K562 (cell line): ENCODE measurements around the gene GRIK1. TPM values are rescaled to one million over a fixed set of nuclear protein-coding genes. Genes with fewer than 3 reads are reported as not detected.

Experiments used
- BCOR ChIP-seq: fragments of 450-650 bp; IDR thresholded peaks from 2 replicates; pipeline ENCODE4 v1.6.1; 2016
- CHCHD3 ChIP-seq: fragments of 250-450 bp; sonication (Bioruptor Pico); IDR thresholded peaks from 2 replicates; pipeline ENCODE4 v2.1.2; 2022; ENCODE audit warnings: mild to moderate bottlenecking
- CHD4 ChIP-seq: fragments of 200-600 bp; sonication (generic); IDR thresholded peaks from 3 replicates; pipeline ENCODE4 v1.6.1; 2012; ENCODE audit warnings: low read depth, mild to moderate bottlenecking, mixed read lengths, low read length, inconsistent platforms; ENCODE audit not compliant: insufficient read depth, insufficient replicate concordance, poor library complexity, severe bottlenecking
- CREB5 ChIP-seq: fragments of 250-450 bp; sonication (Bioruptor Pico); IDR thresholded peaks from 2 replicates; pipeline ENCODE4 v1.5.0; 2020; ENCODE audit warnings: mild to moderate bottlenecking
- CXXC5 ChIP-seq: fragments of 250-450 bp; sonication (Bioruptor Pico); IDR thresholded peaks from 2 replicates; pipeline ENCODE4 v1.8.0; 2022; ENCODE audit warnings: inconsistent platforms, mild to moderate bottlenecking, moderate library complexity
- GATA2 ChIP-seq: sonication (generic); formaldehyde crosslinking; IDR thresholded peaks from 2 replicates; pipeline ENCODE4 v1.4.0; 2020; ENCODE audit warnings: mild to moderate bottlenecking, missing genetic modification reagents
- GTF2A2 ChIP-seq: IDR thresholded peaks from 2 replicates; pipeline ENCODE4 v1.6.1; 2016; ENCODE audit warnings: mild to moderate bottlenecking, missing genetic modification characterization, missing compliant biosample characterization
- HNRNPLL ChIP-seq: fragments of 200-400 bp; formaldehyde crosslinking; IDR thresholded peaks from 2 replicates; pipeline ENCODE4 v1.6.1; 2017; ENCODE audit warnings: low read length, low read depth, mild to moderate bottlenecking; ENCODE audit not compliant: poor library complexity, severe bottlenecking
- ILK ChIP-seq: fragments of 450-650 bp; IDR thresholded peaks from 2 replicates; pipeline ENCODE4 v1.6.1; 2016; ENCODE audit warnings: missing genetic modification characterization, low read depth, mild to moderate bottlenecking, missing compliant biosample characterization, moderate library complexity, borderline replicate concordance
- NBN ChIP-seq: fragments of 450-650 bp; IDR thresholded peaks from 2 replicates; pipeline ENCODE4 v1.6.1; 2016; ENCODE audit warnings: low read depth, mild to moderate bottlenecking
- NR2F6 ChIP-seq: fragments of 450-650 bp; formaldehyde crosslinking; IDR thresholded peaks from 2 replicates; pipeline ENCODE4 v1.4.0; 2020; ENCODE audit warnings: mild to moderate bottlenecking
- NR4A1 ChIP-seq, 2 experiments: fragments of 250-450 bp in 1 of 2; fragments of 450-650 bp in 1 of 2; sonication (Bioruptor Pico) in 1 of 2; IDR thresholded peaks; 2 replicates each; pipeline versions ENCODE4 v1.4.0 to v1.6.1; 2016 to 2020; ENCODE audit warnings: mild to moderate bottlenecking in 2 of 2, missing compliant biosample characterization in 1 of 2, missing genetic modification characterization in 1 of 2, moderate library complexity in 1 of 2
- POLR2AphosphoS5 ChIP-seq: IDR thresholded peaks from 2 replicates; pipeline ENCODE4 v1.6.1; 2011; ENCODE audit warnings: mild to moderate bottlenecking, low read depth, low read length, moderate library complexity; ENCODE audit not compliant: control insufficient read depth, insufficient read depth
- POLR2H ChIP-seq: IDR thresholded peaks from 2 replicates; pipeline ENCODE4 v1.6.1; 2016; ENCODE audit warnings: missing genetic modification characterization, low read depth, mild to moderate bottlenecking, control low read depth, missing compliant biosample characterization, moderate library complexity
- RCOR1 ChIP-seq, 2 experiments: IDR thresholded peaks; 2 replicates each; pipeline ENCODE4 v1.6.1; 2012; ENCODE audit warnings: low read depth in 2 of 2, low read length in 2 of 2, borderline replicate concordance in 1 of 2, improper control_type of control experiment in 1 of 2
- RFX1 ChIP-seq: fragments of 450-650 bp; IDR thresholded peaks from 2 replicates; pipeline ENCODE4 v1.6.1; 2016; ENCODE audit warnings: mild to moderate bottlenecking, moderate library complexity
- RFX5 ChIP-seq: IDR thresholded peaks from 2 replicates; pipeline ENCODE4 v1.6.1; 2011; ENCODE audit warnings: low read depth, mild to moderate bottlenecking, improper control_type of control experiment, low read length
- TSHZ1 ChIP-seq: fragments of 250-450 bp; sonication (Bioruptor Pico); IDR thresholded peaks from 2 replicates; pipeline ENCODE4 v1.4.0; 2020; ENCODE audit warnings: mild to moderate bottlenecking, moderate library complexity
- ZNF274 ChIP-seq: IDR thresholded peaks from 2 replicates; pipeline ENCODE4 v1.6.1; 2011; ENCODE audit warnings: low read depth, mild to moderate bottlenecking, low read length, moderate library complexity, borderline replicate concordance
- ZNF561 ChIP-seq: fragments of 450-650 bp; formaldehyde crosslinking; conservative IDR thresholded peaks from 2 replicates; pipeline ENCODE4 v1.4.0; 2020; ENCODE audit warnings: mild to moderate bottlenecking, moderate library complexity
- ZNF717 ChIP-seq: fragments of 250-450 bp; sonication (Bioruptor Pico); IDR thresholded peaks from 2 replicates; pipeline ENCODE4 v1.5.0; 2021
- polyA plus RNA-seq, 8 experiments: library from polyadenylated mRNA; depleted of rRNA in 4 of 8; stranded (reverse) in 5 of 8; unstranded in 3 of 8; fragments of >200 nt; fragmentation: Nextera tagmentation in 2 of 8; fragmentation: Illumina TruSeq in 1 of 8; extraction: Ambion mirVana in 2 of 8; extraction: Trizol in 1 of 8; gene quantifications; 2 replicates each; pipeline versions ENCODE4 v1.2.1 to v1.2.3, GENCODE V29; 2011 to 2014; ENCODE audit warnings: inconsistent platforms in 1 of 8, missing spikeins in 1 of 8
- total RNA-seq, 7 experiments: library from RNA; depleted of rRNA in 6 of 7; stranded (reverse); fragments of >200 nt in 6 of 7; fragmentation: Illumina TruSeq in 2 of 7; extraction: Trizol in 2 of 7; gene quantifications; 2 replicates each; pipeline versions ENCODE4 v1.2.1 to v1.2.3, GENCODE V29; 2011 to 2021; ENCODE audit warnings: low replicate concordance in 1 of 7
- TF ChIP-seq, protein P1 (sequence below): fragments of 450-650 bp; IDR thresholded peaks from 2 replicates; pipeline ENCODE4 v1.6.1; 2016
- TF ChIP-seq, protein P2 (sequence below): IDR thresholded peaks from 2 replicates; pipeline ENCODE4 v1.6.1; 2011; ENCODE audit not compliant: insufficient read length; ENCODE audit errors: extremely low read depth

GRIK1 gene
- total and polyA plus RNA-seq, 9 of the 15 experiments (the other 6 are each of a cell fraction or from before 2014, with no cell fraction given) = 0.17 to 2.8 (median 0.53) TPM

- TF ChIP-seq NR4A1 (CRISPR knock-in tag; IDR thresholded peaks at IDR 0.05) = peak; percentile 81; the same call in 1 of the 2 replicates
- TF ChIP-seq NR4A1 (tag; IDR thresholded peaks at IDR 0.05) = peak; percentile 89; the same call in 1 of the 2 replicates
- TF ChIP-seq RFX1 = no peak
- no peak for TF ChIP-seq ZNF274
- no peak for TF ChIP-seq POLR2AphosphoS5
- no peak for TF ChIP-seq RCOR1 (IDR thresholded peaks at IDR 0.05; ENCODE audit: borderline replicate concordance in 1 of 2, low read depth in 2 of 2, low read length in 2 of 2)
- no peak for TF ChIP-seq CHCHD3 (CRISPR knock-in tag)
- no peak for TF ChIP-seq ZNF717 (CRISPR knock-in tag)
- TF ChIP-seq CXXC5 (CRISPR knock-in tag) = peak; percentile 21
- TF ChIP-seq ZNF561 (CRISPR knock-in tag) = no peak
- TF ChIP-seq RFX5 = no peak
- TF ChIP-seq CHD4 = no peak
- TF ChIP-seq GATA2 (CRISPR knock-in tag) = no peak
- no peak for TF ChIP-seq HNRNPLL
- TF ChIP-seq, protein P1, sequence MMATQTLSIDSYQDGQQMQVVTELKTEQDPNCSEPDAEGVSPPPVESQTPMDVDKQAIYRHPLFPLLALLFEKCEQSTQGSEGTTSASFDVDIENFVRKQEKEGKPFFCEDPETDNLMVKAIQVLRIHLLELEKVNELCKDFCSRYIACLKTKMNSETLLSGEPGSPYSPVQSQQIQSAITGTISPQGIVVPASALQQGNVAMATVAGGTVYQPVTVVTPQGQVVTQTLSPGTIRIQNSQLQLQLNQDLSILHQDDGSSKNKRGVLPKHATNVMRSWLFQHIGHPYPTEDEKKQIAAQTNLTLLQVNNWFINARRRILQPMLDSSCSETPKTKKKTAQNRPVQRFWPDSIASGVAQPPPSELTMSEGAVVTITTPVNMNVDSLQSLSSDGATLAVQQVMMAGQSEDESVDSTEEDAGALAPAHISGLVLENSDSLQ = peak; percentile 21
- peak; percentile 62; the same call in 1 of the 2 replicates for TF ChIP-seq ILK (tag)
- TF ChIP-seq BCOR = no peak
- TF ChIP-seq CREB5 = no peak
- no peak for TF ChIP-seq NBN
- no peak for TF ChIP-seq TSHZ1 (CRISPR knock-in tag)
- TF ChIP-seq GTF2A2 (tag) = peak; percentile 67; the same call in 1 of the 2 replicates
- TF ChIP-seq, protein P2, sequence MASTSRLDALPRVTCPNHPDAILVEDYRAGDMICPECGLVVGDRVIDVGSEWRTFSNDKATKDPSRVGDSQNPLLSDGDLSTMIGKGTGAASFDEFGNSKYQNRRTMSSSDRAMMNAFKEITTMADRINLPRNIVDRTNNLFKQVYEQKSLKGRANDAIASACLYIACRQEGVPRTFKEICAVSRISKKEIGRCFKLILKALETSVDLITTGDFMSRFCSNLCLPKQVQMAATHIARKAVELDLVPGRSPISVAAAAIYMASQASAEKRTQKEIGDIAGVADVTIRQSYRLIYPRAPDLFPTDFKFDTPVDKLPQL = no peak
- no peak for TF ChIP-seq POLR2H (tag)
- no peak for TF ChIP-seq NR2F6 (CRISPR knock-in tag)
Measured at GRCh38 chr21:29648710-29649240, 291.0 kb downstream of the GRIK1 start (continued).
